PFSK-1 (cell line): Measurements from ENCODE around the gene RIOK3.

ENCODE experiments used
- POLR2AphosphoS5 ChIP-seq: IDR thresholded peaks from 2 replicates; pipeline ENCODE4 v1.6.1; 2012; ENCODE audit warnings: low read depth, mild to moderate bottlenecking, control low read depth, low read length, moderate library complexity
- SIN3A ChIP-seq: IDR thresholded peaks from 2 replicates; pipeline ENCODE4 v1.6.1; 2012; ENCODE audit warnings: mild to moderate bottlenecking, low read length, moderate library complexity, borderline replicate concordance; ENCODE audit not compliant: insufficient read depth

DNA sequence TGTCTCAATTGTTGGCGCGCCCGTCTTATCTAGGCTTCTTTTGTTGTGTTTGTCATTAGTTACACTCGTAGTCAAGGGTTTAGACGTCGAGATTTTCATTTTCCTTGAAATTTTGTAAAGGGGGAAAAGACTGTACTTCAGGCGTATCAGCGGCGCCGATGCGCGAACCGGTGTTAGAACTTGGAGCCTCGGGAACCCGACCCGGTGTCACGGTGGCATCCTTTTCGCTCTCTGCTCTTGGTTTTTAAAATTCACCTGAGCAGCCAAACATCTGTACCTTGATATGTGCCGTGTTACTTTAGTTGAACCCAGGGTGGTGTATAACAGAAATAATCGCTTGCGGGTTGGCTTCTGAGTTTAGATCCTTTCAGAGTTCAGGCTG is 50.9 kb downstream of the RIOK3 start:
- TF ChIP-seq POLR2AphosphoS5 (no peak), SIN3A (no peak)
